Measurements from ENCODE around the gene CRABP2.

The CRABP2 gene

DNA sequence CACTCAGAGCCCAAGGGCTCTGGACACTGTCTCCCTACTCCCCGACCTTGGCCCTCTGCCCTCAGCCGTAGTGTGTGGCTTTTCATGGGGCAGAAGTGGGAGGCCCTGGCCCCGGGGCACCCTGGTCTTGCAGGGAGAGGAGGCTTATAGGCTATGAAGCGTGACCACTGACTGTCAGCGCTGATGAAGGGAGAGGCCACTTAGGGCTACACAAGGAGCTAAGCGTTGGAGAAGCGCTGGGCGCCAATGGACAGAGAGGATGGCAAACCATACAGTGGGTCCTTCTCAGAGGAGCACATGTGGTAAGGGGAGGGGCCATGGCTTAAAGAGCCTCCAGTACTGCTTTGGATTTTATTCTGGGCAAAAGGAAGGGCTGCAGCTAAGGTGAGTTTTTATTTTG, 7.9 kb downstream of the CRABP2 start:
- no peaks in the 10 kb centered on the region for H3K79me2 ChIP-seq (ENCODE audit: control insufficient read depth, low read length)
- no peaks in the 10 kb centered on the region for H3K9me3 ChIP-seq (ENCODE audit: control insufficient read depth, insufficient read depth, low read length)
- no peaks in the 10 kb centered on the region for H3K9me2 ChIP-seq (replicated peaks; ENCODE audit: control insufficient read depth, low read length)
- H3K4me2 ChIP-seq (ENCODE audit: low read length), result no peak overlapping the region
- no peaks in the 10 kb centered on the region for H3F3A ChIP-seq (ENCODE audit: control insufficient read depth, insufficient read depth)
- H3K4me1 ChIP-seq (ENCODE audit: control insufficient read depth, low read length), result peaks cover 12% of the 10 kb centered on the region
- peaks cover 35% of the 10 kb centered on the region for H3K27me3 ChIP-seq (ENCODE audit: control insufficient read depth, low read length)
- no peaks in the 10 kb centered on the region for H3K36me3 ChIP-seq (ENCODE audit: control insufficient read depth, low read length)
- no peaks in the 10 kb centered on the region for H4K20me1 ChIP-seq (ENCODE audit: control insufficient read depth, insufficient read depth, low read depth, low read length)
- no peak overlapping the region for H3K4me3 ChIP-seq (ENCODE audit: low read length)
- H3K27ac ChIP-seq (ENCODE audit: low read depth, low read length), result no peak overlapping the region
- TF ChIP-seq, protein P1, sequence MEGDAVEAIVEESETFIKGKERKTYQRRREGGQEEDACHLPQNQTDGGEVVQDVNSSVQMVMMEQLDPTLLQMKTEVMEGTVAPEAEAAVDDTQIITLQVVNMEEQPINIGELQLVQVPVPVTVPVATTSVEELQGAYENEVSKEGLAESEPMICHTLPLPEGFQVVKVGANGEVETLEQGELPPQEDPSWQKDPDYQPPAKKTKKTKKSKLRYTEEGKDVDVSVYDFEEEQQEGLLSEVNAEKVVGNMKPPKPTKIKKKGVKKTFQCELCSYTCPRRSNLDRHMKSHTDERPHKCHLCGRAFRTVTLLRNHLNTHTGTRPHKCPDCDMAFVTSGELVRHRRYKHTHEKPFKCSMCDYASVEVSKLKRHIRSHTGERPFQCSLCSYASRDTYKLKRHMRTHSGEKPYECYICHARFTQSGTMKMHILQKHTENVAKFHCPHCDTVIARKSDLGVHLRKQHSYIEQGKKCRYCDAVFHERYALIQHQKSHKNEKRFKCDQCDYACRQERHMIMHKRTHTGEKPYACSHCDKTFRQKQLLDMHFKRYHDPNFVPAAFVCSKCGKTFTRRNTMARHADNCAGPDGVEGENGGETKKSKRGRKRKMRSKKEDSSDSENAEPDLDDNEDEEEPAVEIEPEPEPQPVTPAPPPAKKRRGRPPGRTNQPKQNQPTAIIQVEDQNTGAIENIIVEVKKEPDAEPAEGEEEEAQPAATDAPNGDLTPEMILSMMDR (IDR thresholded peaks at IDR 0.05; ENCODE audit: low read depth, low read length, poor library complexity, severe bottlenecking), result no peak
- TF ChIP-seq EZH2phosphoT487 (IDR thresholded peaks at IDR 0.05; ENCODE audit: borderline replicate concordance, low read length), result no peak

DNA sequence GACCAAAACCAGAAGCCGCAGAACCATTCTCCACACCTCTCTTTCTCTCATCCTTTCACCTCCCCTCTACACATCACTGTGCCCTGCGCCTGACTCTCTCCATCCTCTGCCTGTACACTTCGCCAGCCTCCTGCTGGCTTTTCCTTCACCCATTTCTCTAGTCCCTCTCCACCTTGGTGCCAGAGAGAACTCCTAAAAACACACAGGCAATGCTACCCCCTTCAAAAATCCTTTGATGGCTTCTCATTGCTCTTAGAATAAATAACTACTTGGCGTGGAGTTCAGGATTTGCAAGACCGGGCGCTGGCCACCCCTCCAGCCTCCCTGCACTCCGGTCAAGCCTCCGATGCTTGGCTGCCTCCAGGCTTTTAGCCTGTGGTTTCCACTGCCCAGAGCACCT, 8.6 kb downstream of the CRABP2 start:
- H3K27me3 ChIP-seq (ENCODE audit: control insufficient read depth, low read length), result peaks cover 42% of the 10 kb centered on the region
- H3K4me2 ChIP-seq (ENCODE audit: low read length), result no peak overlapping the region
- H3F3A ChIP-seq (ENCODE audit: control insufficient read depth, insufficient read depth), result no peaks in the 10 kb centered on the region
- H3K27ac ChIP-seq (ENCODE audit: low read depth, low read length), result no peak overlapping the region
- TF ChIP-seq, protein P1 (IDR thresholded peaks at IDR 0.05; ENCODE audit: low read depth, low read length, poor library complexity, severe bottlenecking), result no peak
- TF ChIP-seq EZH2phosphoT487 (IDR thresholded peaks at IDR 0.05; ENCODE audit: borderline replicate concordance, low read length), result no peak
- H3K79me2 ChIP-seq (ENCODE audit: control insufficient read depth, low read length), result no peaks in the 10 kb centered on the region
- no peak overlapping the region for H3K4me3 ChIP-seq (ENCODE audit: low read length)
- H3K36me3 ChIP-seq (ENCODE audit: control insufficient read depth, low read length), result no peaks in the 10 kb centered on the region
- H3K9me2 ChIP-seq (replicated peaks; ENCODE audit: control insufficient read depth, low read length), result no peaks in the 10 kb centered on the region
- no peaks in the 10 kb centered on the region for H3K9me3 ChIP-seq (ENCODE audit: control insufficient read depth, insufficient read depth, low read length)
- no peaks in the 10 kb centered on the region for H4K20me1 ChIP-seq (ENCODE audit: control insufficient read depth, insufficient read depth, low read depth, low read length)
- H3K4me1 ChIP-seq (ENCODE audit: control insufficient read depth, low read length), result peaks cover 18% of the 10 kb centered on the region

DNA sequence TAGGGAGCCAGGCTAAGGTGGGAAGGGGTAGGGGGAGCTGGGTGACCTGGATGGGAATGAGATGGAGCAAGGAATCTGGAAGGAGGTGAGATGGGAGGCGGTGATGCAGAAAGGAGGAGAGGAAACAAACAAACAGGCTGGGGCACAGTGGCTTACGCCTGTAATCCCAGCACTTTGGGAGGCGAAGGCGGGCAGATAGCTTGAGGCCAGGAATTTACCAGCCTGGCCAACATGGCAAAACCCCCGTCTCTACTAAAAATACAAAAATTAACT, 10.8 kb downstream of the CRABP2 start:
- Histone ChIP-seq H3K36me3 (ENCODE audit: control insufficient read depth, low read length) (no peaks in the 10 kb centered on the region), H3K4me2 (ENCODE audit: low read length) (no peak overlapping the region), H3K4me3 (ENCODE audit: low read length) (no peak overlapping the region), H3K9me2 (replicated peaks; ENCODE audit: control insufficient read depth, low read length) (no peaks in the 10 kb centered on the region), H4K20me1 (ENCODE audit: control insufficient read depth, insufficient read depth, low read depth, low read length) (no peaks in the 10 kb centered on the region), H3K4me1 (ENCODE audit: control insufficient read depth, low read length) (peaks cover 18% of the 10 kb centered on the region), H3K79me2 (ENCODE audit: control insufficient read depth, low read length) (no peaks in the 10 kb centered on the region), H3K27ac (ENCODE audit: low read depth, low read length) (no peak overlapping the region), H3K27me3 (ENCODE audit: control insufficient read depth, low read length) (peaks cover 55% of the 10 kb centered on the region), H3F3A (ENCODE audit: control insufficient read depth, insufficient read depth) (no peaks in the 10 kb centered on the region), H3K9me3 (ENCODE audit: control insufficient read depth, insufficient read depth, low read length) (no peaks in the 10 kb centered on the region)
- no peak for TF ChIP-seq EZH2phosphoT487 (IDR thresholded peaks at IDR 0.05; ENCODE audit: borderline replicate concordance, low read length)
- TF ChIP-seq, protein P1 (IDR thresholded peaks at IDR 0.05; ENCODE audit: low read depth, low read length, poor library complexity, severe bottlenecking), result no peak

All from DOHH2 (cell line).